AML-193 (cell line): ENCODE results near the gene ZFHX2.
"Not testable (repeated sequence)": the region's sequence is repeated elsewhere in the genome, so short reads cannot be mapped to it uniquely, and the experiment has no call there.

Experiments used
- DNase-seq, 2 experiments: peaks; one replicate each; lab custom pipeline; 2025; lab: John Stamatoyannopoulos, UW

The ZFHX2 gene

DNA sequence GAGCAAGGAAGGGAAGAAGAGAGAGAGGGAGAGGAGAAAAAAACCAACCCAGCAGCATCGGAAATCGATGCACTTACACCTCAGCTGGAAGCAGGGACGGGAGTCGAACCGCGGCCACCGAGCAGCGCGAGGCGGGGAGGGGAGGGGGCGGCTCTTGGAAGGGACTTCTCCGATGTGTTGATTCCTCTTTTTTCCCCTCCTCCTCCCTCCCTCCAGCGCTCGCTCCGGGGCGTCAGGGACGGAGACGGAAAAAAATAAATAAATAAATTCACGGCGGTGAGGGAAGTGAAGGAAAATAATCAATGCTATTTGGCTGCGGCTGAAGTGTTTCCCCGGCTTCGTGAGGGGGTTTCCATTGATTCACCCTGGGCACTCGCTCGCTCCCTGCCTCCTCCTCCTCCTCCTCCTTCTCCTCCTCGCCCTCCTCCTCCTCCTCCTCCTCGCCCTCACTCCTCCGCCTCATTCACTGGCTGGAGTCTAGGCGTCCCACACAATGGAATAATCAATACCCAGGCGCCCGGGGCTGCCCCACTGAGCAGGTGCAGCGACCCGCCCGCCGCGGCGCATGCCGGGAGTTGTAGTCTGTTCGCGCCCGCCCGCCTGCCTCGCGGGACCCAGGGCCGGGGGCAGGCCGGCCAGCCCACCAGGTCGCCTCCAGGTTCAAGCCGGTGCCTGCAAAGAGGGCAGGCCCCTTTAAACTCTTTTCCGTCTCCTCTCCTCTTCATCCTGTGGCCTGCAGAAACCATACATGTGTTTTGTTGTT is at the start of gene ZFHX2:
TSS of gene ZFHX2 (minus strand) at position 500 of the 763 bp plus-strand sequence. CDS start 16,440 bp downstream, outside the sequence.
- peak; percentile 22 to 48 for DNase-seq

DNA sequence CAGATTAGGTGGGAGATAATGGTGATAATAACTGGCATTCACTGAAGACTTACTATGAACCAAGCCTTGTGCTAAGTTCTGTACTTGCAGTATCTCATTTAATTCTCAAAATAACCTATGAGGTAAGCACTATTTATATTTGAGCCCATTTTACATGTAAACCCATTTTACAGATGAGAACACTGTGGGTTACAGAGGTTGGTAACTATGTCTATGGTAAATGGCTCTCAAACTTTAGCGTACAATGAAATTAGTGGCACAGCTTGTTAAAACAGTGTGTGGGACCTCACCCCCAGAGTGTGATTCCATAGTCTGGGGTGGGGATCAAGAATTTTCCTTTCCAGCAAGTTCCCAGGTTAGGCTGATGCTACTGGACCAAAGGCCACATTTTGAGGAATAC is 49.2 kb upstream of the ZFHX2 start:
- no peak for DNase-seq

DNA sequence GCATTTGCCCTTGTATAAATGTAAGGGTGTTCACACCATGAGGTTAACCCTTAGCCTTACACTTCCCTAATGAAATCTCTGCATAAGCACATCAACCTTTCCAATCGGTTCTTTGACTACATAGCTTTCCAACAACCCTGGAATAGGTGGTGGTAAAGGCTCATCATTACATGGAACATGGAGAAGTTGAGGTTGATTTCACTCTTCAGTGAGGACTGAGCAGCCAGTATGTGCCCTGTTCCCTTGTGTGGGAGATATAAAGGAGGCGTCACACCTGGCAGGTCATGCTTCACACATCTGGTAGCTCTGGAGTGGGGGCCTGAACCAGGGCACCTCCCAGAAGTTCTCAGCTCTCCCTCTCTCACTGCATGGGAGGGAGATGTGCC is 48.8 kb upstream of the ZFHX2 start:
- no peak for DNase-seq

DNA sequence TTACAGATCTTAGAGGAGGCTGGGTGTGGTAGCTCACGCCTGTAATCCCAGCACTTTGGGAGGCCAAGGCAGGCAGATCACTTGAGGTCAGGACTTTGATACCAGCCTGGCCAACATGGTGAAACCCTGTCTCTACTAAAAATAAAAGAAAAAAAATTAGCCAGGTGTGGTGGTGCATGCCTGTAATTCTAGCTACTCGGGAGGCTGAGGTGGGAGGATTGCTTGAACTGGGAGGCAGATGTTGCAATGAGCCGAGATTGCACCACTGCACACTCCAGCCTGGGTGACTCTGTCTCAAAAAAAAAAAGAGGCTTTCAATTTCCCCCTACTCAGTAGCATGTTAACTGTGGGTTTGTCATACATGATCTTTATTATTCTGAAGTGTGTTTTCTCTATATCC is 42.6 kb upstream of the ZFHX2 start:
- DNase-seq: not testable (repeated sequence)

DNA sequence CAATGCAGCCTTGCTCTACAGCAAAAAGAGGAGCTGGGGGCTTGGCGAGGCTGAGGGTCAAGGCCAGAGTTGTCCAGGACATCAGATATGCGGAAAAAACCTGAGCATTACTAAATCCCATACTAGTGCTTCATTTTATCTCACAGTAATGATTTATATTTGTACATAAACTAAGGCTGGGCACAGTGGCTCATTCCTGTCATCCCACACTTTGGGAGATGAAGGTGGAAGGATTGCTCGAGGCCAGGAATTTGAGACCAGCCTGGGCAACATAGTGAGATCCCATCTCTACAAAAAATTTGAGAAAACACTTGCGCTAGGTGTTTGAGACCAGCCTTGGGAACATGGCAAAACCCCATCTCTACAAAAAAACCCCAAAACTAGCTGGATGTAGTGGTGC is 38.6 kb upstream of the ZFHX2 start:
- DNase-seq: no peak

DNA sequence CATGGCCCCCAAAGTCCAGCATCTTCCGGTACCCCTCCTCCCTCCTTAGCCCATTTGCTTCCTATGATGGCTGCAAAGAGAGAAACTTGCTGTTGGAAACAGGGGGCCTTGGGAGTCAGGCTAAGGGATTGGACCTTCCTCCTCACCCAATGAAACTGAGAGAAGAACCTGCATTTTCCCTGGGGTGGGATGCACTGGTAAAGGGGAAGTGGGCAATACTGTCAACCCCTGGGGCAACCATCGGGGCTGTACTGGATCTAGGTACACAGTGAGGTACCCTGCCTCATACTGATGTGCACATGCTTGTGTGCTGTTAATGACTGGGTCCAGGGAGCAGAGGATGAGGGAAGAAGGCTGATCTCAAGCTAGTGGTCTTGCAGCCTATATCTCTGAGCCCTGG is 38.0 kb upstream of the ZFHX2 start:
- no peak for DNase-seq

DNA sequence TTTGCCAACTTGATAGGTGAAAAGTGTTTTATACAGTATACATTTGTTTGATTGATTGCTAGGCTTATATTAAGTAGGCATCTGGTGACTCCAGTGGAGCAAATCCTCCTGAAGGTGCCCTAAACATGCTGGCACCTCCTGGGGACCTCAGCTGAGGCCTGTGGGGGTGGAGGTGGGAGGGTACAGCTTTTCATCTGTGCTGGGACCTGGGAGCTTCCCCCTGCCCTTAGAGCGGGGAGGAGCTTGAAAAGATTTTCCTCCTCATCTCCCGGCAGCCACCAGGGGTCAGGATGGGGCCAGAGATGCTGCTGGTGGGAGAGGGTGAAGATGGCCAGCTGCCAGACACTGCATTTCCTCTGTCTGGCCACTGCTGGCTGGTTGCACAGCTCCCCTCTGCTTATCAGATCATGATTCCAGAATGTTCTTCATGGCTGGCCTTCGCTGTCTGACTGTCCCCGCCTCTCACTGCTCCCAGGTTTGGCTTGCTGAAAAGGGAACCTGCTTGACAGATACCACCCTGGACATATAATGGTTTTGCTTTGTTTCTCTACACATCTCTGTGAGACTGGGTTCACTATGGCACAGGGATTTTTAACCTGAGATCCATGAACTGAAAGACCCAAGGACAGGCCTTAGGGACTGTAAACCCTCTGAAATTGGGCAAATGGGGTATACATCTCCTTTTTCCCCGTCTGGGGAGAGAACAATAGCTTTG is 37.5 kb upstream of the ZFHX2 start:
- DNase-seq: peak; percentile 78

DNA sequence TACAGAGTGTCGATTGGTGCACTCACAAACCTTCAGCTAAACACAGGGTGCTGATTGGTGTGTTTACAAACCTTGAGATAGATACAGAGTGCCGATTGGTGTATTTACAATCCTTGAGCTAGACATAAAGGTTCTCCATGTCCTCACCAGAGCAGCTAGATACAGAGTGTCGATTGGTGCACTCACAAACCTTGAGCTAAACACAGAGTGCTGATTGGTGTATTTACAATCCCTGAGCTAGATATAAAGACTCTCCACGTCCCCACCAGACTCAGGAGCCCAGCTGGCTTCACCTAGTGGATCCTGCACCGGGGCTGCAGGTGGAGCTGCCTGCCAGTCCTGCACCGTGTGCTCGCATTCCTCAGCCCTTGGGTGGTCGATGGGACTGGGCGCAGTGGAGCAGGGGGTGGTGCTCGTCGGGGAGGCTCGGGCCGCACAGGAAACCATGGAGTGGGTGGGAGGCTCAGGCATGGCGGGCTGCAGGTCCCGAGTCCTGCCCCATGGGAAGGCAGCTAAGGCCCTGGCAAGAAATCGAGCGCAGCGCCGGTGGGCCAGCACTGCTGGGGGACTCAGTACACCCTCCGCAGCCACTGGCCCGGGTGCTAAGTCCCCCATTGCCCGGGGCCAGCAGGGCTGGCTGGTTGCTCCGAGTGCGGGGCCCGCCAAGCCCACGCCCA is 33.1 kb upstream of the ZFHX2 start:
- DNase-seq: not testable (repeated sequence)

DNA sequence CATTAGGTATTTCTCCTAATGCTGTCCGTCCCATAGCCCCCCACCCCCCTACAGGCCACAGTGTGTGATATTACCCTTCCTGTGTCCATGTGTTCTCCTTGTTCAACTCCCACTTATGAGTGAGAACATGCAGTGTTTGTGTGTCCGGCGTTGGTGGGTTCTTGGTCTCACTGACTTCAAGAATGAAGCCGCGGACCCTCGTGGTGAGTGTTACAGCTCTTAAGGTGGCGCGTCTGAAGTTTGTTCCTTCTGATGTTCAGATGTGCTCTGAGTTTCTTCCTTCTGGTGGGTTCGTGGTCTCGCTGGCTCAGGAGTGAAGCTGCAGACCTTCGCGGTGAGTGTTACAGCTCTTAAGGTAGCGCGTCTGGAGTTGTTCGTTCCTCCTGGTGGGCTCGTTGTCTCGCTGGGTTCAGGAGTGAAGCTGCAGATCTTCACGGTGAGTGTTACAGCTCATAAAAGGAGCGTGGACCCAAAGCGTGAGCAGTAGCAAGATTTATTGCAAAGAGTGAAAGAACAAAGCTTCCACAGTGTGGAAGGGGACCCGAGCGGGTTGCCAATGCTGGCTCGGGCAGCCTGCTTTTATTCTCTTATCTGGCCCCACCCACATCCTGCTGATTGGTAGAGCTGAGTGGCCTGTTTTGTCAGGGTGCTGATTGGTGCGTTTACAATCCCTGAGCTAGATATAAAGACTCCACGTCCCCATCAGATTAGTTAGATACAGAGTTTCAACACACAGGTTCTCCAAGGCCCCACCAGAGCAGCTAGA is 32.4 kb upstream of the ZFHX2 start:
- not testable (repeated sequence) for DNase-seq

DNA sequence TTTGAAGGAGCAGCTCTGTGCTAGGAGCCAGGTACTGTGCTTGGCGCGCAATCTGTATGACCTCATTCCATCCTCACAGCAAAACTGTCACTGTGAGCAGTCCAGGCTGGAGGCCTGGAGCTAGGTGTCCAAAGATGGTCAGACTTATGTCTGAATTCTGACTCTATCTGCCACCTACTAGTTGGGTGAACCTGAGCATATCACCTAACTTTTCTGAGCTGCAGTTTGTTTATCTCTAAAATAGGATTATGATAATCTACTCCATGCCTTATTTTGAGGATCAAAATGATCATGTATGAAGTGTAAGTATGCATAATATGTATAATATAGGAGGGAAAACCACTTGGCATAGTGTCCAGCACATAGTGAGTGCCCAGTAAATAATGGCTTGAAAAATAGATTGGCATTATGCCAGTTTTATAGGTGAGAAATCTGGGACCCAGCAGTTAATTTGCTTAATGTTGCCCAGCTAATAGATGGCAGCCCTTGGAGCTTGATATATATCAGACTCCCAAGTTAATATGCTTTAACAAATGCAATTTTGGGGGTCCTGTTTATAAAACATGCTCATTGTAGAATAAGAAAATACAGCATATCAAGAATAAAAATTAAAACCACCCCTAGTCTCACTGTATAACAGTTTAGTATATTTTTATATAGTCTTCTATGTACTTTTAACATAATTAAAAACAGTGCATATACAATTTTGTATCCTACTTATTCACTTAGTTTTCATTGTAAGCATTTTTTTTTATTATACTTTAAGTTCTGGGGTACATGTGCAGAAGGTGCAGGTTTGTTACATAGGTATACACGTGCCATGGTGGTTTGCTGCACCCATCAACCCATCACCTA is 31.6 kb upstream of the ZFHX2 start:
- DNase-seq: no peak

DNA sequence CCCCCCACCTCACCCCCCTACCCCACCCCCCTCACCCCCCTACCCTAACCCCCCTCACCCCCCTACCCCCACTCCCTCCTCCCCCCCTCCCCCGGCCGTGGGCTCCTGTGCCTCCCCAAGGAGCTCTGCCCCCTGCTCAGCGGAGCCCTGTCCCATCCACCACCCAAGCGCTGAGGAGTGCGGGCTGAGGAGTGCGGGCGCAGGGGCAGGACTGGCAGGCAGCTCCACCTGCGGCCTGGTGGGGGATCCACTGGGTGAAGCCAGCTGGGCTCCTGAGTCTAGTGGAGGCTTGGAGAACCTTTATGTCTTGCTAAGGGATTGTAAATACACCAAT is 29.4 kb upstream of the ZFHX2 start:
- no peak for DNase-seq

DNA sequence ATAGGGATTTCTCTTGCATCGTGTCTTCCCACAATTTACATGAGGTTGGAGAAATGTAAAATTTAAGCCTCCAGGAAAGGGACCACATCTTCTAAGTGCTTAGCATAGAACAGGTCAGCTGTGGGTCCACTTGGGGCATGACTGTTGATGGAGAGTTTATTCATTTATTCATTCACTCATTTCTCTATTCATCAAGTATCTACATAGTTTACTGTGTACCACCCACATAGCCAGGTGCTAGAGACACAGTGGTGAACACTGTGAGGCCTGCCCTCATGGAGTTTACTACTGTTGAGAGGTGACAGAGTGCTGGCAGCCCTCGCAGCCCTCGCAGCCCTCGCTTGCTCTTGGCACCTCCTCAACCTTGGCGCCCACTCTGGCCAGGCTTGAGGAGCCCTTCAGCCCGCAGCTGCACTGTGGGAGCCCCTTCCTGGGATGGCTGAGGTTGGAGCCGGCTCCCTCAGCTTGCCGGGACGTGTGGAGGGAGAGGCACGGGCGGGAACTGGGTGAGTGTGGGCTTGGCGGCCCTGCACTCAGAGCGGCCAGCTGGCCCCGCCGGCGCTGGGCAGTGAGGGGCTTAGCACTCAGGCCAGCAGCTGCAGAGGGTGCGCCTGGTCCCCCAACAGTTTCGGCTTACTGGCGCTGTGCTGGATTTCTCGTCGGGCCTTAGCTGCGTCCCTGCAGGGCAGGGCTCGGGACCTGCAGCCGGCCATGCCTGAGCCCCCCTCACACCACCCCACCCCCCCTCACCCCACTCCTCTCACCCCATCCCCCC is 28.8 kb upstream of the ZFHX2 start:
- DNase-seq: no peak

DNA sequence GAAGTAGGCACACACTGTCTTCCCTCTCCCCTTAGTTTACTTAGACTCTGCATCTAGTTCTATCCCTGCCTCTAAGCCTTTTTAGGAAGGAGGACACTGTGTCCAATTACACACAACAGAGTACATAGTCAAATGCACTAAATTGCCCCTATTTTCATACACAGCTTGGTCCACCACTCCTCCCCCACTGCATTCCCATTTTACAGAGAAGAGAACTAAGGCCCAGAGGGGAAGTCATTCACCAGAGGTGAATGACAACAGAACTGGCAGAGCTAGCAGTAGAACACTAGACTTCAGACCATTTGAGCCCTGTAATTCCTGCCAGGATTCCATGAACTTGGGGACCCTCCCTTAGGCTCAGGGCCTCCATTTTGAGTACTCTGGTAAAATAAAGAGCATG is 28.2 kb upstream of the ZFHX2 start:
- no peak for DNase-seq

DNA sequence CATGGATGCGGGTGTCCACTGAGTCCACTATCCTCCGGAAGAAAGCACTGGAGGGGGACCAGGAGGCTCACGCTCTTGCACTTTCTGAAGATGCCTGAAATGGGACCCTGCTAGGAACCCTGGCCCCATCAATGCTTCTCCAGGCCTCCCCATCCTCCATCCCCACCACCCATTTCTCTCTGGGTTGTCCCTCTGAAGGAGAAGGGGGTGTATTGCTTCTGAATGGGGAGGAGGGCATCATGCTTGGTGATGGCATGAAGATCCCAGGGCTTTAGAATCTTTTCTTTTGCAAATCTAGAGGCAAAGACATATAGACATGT is 27.7 kb upstream of the ZFHX2 start:
- no peak for DNase-seq

DNA sequence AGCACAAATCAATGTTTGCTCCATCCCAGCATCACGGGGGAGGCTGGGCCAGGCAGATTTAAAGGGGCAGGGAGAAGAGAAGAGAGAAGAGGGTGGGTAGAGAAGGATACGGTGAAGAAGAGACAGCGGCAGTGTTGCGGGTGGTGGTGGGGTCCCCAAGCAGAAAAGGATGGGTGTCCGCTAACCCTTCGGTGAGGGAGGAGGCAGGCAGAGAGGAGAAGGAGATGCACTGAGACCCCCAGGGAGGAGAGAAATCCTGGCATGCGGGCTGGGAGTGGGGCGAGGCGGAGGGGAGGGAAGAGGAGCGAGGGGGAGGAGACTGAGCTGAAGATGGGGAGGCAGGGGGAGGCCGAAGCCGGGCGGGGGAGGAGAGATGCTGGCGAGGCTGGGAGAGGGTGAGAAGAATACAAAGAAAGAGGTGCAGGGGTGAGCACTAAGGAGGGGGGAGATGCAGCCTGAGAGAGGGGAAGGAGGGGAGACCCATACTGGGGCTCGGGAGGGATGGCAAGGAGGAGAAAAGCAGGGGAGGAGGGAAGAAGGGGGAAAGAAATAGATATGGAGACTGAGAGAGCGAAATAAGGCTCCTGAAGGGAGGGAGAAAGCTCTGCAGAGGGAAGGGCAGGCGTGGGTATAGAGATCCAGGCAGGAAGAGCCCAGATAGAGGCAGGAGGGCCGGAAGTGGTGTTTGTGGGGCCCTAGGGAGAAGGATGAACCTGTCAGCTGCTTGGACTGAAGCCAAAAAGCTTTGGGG is 27.2 kb upstream of the ZFHX2 start, which contains the start of gene JPH4:
TSS of gene JPH4 (minus strand) at position 231 of the 751 bp plus-strand sequence. CDS start 1,337 bp downstream, outside the sequence.
- no peak for DNase-seq

DNA sequence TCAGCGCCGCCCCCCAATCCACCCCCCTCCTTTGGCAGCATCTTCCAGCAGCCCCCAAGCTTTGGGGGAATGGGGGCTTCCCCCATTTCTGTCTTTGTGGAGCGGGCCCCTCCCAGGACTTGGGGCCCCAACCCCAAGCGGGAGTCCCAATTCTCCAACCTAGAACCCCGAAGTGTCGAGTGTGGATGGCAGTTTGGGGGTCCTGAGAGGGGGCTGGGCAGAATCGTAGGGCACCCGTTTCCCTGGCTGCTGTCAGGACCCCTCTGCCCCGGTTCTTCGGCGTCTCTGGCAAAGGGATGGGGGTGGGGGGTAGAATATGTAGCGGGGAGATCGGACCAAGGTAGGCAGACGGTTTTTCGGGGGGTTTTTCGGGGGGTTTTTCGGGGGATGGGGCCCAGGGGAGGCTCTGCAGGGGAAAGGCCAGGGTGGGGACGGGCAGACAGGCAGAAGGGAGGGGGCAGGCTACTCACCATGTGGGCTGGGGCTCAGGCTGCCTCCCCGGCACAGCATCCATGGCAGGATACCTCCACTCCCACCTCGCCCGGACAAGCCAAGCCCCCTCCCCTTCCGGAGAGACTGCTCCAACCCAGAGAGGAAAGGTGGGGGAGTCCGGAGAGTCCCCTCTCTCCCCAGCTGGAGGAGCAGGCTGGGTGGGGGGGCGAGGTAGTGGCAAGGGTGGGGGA is 26.3 kb upstream of the ZFHX2 start:
- DNase-seq: no peak

DNA sequence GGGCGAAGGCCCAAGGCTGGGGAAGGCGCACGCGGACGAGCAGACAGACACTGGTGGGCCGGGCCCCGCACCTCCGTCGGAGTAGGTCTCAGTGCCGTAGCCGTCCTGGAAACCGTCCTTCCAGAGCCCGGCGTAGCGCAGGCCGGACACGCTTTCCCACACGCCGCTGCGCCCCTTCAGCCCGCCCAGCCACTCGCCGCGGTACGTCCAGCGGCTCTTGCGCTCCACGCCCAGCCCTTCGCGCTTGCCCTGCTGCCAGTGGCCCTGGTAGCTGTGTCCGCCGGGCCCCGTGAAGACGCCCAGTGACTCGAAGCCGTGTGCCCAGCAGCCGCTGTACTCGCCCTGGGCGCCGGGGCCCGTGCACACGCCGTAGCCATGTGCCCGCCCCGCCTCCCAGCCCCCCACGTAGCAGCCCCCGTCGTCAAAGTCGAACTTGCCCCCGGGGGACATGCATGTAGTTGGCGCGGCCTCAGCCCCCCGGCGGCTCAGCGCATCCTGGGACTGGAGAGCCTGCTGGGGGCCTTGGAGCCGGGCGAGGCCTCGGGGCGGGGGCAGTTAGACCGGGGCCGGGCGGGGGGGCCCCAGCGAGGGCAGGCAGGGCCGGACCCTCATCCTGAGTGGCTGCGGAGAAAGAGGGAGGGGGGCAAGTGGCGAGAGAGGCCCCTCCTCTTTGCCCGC is 25.6 kb upstream of the ZFHX2 start:
- no peak for DNase-seq

DNA sequence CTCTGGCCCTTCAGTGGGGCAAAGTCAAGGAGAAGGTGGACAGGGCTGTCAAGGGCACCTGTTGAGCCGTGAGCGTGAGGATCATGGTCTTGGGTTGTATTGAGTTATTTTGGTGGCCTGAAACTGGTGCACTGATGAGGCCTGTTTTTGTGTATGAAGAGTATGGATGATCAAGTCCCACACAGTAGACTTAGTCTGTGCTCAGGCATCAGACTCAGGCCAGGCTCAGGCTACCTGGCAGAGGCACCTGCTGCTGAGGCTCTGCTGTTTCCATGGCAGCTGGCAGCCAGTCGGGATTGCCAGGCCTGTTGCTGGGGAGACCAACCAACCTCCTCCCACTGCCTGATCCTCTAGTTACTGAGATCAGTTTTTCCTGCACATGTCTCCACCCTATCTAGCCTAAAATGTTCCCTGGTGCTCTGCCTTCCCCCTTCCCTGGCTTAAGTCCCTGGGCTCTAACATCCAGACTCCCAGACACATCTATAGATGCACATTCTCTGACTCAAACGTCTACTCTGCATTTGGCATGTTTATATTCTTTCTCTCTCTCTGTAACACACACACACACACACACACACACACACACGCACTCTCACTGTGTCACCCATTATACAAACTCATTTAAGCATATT is 21.9 kb upstream of the ZFHX2 start:
- DNase-seq: no peak
